Skeletal muscle cell (primary cell): Measurements from ENCODE around the gene CDK16.
A peak's percentile ranks its signal among the peaks of the same experiment; 100 is the strongest.

Source experiments
- DNase-seq: peaks from one replicate; pipeline ENCODE4 v3.0.0-alpha.2; 2010; ENCODE audit warnings: low read depth
- H3K4me3 ChIP-seq: 2 replicates; pipeline ENCODE4 v1.5.1; 2011; ENCODE audit warnings: low read depth, mild to moderate bottlenecking, control low read depth, low read length, moderate library complexity

CDK16 gene

DNA sequence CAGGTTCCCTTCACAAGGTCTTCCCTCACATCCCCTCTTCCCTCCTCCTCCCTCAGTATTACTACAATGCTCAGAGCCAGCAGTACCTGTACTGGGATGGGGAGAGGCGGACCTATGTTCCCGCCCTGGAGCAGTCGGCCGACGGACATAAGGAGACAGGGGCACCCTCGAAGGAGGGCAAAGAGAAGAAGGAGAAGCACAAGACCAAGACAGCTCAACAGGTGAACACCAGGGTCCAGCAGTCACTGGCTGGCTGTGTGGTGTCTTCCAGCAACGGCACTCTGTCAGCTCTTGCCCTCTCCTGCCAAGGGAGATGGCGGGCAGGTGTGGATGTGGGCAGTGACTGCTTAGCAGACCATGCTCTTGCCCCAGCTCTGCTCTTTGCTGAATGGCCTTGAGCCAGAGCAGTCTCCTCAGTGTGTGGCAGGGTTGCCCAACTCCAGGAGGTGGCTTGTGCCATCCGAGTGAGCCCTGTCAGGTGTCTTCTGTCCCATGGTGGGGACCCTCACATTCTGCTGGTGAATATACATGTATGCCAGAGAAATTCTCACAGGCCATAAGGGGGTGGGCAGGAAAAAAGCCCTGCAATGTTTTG is 36.3 kb upstream of the CDK16 start:
- DNase-seq, result no peak
- H3K4me3 ChIP-seq, result no peak overlapping the region

DNA sequence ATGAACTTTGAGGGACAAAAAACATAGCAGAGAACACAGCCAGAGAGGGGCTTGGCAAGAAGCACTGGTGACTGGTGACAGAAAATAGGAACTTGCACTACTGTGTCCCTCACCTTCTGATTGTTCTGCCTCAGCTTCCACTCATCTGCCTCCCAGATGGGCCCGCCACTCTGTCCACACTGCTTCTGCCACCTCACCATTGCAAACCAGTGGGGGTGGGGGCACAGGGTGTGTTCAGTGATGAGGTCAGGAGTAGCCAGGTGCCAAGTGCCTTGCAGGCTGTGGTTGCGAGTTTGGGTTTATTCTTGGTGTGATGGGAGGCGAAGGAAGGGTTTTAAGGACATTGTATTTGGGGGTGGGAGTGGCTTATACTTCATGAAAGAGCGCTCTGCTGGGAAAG is 34.0 kb upstream of the CDK16 start:
- no peak overlapping the region for H3K4me3 ChIP-seq
- no peak for DNase-seq

DNA sequence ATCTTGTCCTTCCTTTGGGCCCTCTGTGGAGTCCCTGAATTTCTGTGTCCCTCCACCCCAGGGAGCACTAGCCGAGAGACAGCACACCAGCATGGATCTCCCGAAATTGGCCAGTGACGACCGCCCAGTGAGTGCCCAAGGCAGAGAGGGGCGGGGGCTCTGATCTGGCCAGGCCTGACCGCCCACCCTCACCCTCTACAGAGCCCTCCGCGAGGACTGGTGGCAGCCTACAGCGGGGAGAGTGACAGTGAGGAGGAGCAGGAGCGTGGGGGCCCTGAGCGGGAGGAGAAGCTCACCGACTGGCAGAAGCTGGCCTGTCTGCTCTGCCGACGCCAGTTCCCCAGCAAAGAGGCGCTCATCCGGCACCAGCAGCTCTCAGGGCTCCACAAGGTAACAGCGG is 33.2 kb upstream of the CDK16 start:
- H3K4me3 ChIP-seq, result no peak overlapping the region
- no peak for DNase-seq

DNA sequence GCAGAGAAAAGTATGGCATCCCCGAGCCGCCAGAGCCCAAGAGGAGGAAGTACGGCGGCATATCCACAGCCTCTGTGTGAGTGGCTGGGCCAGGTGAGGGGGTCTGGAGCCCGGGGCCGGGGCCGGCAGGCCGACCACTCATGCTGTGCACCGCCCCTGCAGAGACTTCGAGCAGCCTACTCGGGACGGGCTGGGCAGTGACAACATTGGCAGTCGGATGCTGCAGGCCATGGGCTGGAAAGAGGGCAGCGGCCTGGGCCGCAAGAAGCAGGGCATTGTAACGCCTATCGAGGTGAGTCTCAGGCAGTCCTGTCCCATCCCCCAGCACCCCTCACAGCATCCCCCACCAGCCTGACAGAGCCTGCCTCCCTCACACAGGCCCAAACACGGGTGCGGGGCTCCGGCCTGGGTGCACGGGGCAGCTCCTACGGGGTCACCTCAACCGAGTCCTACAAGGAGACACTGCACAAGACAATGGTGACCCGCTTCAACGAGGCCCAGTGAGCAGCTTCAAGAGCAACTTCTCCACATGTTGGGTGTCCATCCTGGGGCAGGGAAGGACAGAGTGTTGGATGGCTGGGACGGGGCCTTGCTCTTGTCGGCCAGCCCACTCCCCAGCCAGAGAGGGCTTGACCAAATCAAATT is 32.3 kb upstream of the CDK16 start:
- no peak for DNase-seq
- no peak overlapping the region for H3K4me3 ChIP-seq

DNA sequence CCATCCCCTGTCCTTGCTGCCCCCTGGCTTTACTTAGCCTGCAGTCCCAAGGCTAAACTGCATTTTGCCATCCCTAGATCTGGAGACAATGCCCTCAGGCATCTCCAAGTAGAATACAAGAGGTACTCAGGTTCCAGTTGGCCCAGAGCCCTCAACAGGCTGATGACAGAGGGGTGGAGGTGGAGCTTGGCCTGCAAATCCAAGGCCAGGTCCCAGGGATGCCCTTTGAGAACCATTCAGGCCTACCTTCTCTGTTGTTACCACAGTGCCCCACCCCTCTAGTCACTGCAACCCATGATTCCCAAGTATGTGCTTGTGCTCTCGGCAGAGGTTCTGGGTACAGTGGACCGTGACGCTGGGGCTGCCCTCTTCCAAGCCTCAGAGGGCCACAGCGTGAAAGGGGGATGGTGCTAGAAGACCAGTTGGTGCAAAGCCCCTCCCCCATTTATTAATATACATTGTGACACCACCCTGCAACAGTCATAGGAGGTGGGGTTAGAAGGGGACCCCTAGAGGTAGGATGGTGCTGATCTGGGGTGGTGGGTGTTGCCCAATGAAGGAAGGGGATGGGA is 31.3 kb upstream of the CDK16 start:
- DNase-seq, result no peak

DNA sequence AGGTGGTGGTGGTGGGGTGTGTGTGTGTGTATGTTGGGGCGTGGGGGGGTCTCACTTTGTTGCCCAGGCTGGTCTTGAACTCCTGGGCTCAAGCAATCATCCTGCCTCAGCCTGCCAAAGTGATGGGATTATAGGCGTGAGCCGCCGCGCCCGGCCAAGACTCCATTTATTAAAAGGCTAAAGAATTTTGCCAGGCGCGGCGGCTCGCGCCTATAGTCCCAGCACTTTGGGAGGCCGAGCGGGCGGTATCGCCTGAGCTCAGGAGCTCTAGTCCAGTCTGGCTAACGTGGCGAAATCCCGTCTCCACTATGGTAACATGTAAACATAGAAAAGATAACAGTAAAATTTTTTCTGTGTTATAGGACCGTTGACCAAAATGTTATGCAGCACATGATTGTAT is 28.6 kb upstream of the CDK16 start:
- DNase-seq, result no peak
- H3K4me3 ChIP-seq, result no peak overlapping the region

More for the DNA sequence above, 31.3 kb upstream of the CDK16 start:
- H3K4me3 ChIP-seq, result no peak overlapping the region

DNA sequence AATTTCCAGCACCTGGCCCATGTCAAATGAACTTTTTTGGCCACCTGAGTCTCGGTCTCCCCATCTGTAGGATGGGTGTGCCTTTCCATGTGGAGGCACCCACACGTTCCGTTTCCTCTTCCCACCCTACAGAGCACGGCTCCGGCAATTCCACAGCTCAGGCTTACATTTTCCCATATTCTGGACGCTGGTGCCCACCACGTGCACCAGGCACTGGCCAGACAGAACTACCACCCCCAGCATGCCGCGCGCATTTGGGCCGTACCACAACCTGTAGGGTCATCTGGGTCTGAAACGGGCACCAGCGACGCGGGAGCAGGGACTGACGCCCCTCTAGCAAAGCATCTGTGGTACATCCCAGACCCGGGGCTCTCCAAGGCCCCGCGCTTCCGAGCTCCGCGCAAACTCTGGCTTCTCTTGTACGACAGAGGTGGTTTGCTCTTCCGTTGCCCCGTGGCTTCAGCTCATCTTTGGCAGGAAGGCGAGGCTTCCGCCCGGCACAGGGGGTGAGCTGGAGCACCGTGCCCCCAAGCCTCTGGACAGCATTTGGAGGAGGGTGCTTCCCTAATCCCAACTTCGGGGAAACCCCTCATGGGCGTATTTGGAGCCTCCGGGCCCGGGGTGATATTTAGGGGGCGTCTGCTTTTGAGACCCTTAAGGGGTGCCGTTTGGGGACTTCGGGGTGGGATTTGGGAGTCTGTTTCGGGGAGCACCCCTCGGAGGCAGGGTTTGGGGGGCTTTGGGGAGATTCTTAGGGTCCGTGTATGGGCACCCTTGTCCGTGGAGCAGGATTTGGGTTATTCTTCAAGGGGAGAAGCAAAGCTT is 27.8 kb upstream of the CDK16 start:
- peak overlapping the region; percentile 65 for H3K4me3 ChIP-seq
- peak; percentile 82 for DNase-seq

DNA sequence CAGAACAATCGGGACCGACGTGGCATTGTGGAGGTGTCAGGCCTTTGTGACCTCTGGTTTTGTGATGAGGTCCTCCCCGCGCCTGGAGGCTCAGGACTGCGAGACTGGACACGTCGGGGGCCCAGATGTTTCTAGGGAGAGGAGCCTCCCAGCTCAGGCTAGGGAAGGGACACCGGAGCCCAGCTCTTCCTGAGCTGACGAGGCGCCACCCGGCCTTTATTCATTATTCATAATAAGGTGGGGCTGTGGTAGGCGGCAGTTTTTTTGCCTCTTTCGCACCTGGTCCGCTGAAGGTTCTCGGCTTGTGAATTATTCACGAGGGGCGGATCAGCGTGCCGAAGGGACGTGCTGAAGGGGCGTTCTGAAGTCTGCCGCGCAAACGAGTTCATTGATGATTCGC is 27.1 kb upstream of the CDK16 start:
- H3K4me3 ChIP-seq, result peak overlapping the region; percentile 65
- DNase-seq, result no peak

DNA sequence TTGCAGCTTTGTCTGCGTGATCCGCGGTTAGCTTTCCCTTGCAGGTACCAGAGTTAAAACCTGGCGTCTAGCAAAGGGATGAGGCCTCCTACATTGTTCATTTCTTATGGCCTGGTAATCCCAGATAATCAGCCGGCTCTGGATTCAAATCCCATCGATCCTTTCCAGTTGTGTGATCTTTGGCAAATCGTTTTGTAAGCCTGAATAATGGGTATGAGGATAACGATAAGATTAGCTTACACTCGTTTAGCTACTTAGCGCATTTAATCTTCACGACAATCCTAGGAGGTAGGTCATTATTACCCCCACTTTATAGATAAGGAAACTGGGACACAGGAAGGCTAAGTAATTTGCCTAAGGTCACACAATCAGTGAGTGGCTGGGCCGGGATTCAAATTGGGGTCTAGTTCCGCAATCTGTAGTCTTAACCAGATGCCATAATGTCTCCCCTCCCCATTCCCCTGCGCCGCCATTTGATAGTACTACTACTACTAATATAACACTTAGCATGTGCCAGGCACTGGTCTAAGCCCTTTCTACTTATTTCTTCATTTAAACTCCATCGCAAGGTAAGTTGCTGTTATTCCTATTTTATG is 26.6 kb upstream of the CDK16 start:
- DNase-seq, result no peak

DNA sequence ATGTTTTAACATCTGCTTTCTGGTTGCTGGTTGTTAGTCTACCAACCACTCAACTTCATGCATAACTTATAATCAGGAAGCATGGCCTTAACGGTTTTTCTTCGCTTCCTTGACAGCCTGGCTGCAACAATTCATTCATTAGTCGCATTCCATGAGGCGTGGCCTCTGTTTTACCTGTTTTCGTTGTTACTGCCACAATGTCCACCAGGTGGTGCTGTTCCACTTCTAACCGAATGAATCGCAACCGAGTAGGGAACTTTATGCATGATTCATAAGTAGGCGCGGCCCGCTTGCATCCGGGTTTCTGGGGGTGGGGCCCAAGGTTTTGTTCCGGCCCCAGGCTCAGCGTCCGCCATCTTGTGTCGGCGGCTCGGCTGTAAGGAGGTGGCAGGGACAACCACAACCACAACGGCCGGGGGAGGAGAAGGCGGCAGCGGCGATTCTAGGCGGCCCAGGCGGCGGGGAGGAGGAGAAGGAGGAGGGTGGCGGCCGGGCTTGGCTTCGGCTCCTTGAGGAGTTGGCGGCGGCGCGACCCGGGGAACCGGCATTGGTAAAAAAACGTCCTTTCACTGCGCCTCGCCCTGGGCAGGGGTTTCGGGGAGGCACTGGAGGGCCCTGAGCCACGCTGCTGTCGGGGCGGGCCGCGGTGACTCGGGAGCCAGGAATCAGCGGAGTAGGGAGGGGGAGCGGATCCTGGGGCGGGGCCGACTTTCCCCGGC is 24.8 kb upstream of the CDK16 start, which contains the start of gene UBA1:
Gene UBA1, plus strand, starts transcription at position 355 of the 719 bp plus-strand sequence. CDS start 4,974 bp downstream, outside the sequence.
- H3K4me3 ChIP-seq, result peak within 1 kb of the TSS; percentile 67
- DNase-seq, result peak; percentile 71

More for the DNA sequence above, 26.6 kb upstream of the CDK16 start:
- H3K4me3 ChIP-seq, result peak overlapping the region; percentile 65

DNA sequence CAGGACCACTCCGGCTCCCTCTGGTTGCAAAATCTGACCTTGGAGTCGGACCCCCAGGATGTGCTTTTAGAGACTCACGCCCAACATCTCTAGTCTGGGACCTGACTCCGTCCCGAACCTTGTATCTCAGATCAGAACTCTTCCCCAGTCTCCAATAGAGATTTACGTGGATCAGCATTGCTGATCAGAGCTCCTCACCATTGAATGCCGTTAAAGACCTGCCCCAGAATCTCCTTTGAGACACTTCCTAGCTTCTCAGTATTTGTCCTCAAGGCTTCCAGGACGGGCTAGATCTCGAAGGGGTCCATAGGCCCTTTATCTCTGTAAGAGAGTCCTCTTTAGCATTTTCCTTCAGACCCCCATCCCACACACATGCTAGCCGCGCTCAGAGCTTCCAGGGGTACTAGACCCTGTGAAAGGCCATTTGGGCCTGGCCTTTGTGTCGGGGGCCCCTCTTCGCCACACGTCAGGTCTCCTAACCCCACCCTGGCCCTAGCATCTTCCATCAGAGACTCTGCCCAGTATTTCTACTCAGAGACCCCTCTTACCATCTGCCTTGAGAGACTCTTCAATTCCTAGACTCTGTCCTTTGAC is 24.2 kb upstream of the CDK16 start:
- DNase-seq, result no peak
- peak overlapping the region; percentile 67 for H3K4me3 ChIP-seq

DNA sequence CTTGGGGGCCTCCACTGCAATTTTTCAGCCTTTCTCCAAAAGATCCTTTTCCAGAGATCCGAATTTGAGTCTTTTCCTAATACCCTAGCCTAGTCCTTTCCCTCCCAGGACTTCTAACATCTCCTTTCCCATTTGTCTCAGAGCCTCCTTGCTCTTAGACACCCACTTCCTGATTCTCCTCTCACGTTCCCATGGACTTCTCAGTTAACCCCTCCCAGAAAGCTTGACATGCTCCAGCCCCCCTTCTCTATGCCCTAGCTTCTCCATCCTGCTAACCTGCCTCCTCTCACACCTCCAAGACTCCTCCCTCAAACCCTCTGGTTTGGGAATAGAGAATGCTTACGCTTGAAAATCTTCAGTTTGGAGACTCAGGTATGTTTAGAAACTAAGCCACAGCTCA is 22.4 kb upstream of the CDK16 start:
- peak overlapping the region; percentile 11 for H3K4me3 ChIP-seq

DNA sequence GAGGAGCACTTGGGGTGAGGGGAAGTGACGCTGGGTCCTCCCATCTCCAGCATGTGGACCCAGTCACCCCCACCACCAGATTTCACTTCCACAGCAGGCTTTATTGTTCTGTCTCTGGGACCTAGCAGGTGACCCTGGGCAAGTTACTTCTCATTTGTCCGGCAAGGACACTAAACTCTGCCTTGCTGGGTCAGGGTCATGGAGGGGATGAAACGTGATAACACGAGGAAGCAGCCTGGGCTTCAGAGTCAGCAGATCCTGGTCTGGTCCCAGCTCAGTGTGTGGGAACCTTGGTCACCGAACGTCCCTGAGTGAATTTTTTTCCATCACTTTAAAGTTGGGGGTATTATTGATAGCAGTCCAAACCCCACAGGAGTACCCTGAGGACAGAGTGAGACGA is 21.0 kb upstream of the CDK16 start:
- no peak overlapping the region for H3K4me3 ChIP-seq
- DNase-seq, result no peak

More for the DNA sequence above, 22.4 kb upstream of the CDK16 start:
- no peak for DNase-seq

DNA sequence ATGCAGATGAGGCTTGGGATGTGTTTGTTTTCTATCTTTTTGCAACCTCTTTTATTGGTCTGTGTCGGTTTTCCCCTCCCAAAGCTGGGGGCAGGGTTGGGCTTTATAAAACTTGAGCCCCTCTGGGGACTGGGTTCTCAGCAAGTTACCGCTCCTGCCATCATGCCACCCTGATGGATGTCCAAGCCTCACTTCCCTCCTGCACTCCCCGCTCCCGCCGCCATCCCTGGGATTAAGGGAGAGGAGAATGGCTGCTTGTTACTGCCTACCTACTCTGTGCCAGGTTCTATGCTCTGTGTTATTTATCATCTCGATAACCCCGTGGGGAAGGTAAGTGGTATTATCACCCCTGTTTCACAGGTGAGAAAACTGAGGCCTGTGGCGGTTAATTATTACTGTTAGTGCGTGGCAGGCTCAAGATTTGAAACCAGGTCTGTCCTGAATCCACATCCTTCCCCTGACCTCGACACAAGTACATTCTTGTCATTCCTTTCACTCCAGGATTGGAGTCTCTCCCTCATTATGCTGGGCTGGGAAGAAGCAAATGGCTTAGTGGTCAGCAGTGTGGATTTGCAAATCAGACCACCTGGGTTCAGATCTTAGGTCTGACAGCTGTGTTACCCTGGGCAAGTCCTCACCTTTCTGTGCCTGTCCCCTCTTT is 20.3 kb upstream of the CDK16 start:
- no peak overlapping the region for H3K4me3 ChIP-seq
- no peak for DNase-seq

DNA sequence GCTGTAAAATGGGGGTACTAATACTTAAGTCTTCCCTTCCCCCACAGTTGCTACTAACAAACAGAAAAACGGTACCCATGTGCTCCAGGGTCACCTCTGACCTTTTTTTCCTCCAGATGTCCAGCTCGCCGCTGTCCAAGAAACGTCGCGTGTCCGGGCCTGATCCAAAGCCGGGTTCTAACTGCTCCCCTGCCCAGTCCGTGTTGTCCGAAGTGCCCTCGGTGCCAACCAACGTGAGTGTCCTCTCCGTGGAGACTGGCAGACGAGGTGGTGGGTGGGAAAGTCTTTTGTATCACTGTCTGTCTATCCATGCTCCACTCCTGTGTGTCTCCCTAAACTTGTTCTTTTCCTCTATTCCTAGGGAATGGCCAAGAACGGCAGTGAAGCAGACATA is 19.8 kb upstream of the CDK16 start:
- no peak overlapping the region for H3K4me3 ChIP-seq
- no peak for DNase-seq

DNA sequence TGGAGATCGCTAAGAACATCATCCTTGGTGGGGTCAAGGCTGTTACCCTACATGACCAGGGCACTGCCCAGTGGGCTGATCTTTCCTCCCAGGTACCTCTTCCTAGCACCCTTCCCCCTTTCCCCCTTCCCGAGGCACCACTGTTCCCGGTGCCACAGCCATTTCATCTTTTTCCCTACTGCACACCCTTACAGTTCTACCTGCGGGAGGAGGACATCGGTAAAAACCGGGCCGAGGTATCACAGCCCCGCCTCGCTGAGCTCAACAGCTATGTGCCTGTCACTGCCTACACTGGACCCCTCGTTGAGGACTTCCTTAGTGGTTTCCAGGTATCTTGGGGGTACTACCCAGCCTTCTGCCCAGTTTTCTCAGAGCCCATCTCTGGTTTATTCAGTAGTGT is 19.2 kb upstream of the CDK16 start:
- no peak for DNase-seq
- no peak overlapping the region for H3K4me3 ChIP-seq

DNA sequence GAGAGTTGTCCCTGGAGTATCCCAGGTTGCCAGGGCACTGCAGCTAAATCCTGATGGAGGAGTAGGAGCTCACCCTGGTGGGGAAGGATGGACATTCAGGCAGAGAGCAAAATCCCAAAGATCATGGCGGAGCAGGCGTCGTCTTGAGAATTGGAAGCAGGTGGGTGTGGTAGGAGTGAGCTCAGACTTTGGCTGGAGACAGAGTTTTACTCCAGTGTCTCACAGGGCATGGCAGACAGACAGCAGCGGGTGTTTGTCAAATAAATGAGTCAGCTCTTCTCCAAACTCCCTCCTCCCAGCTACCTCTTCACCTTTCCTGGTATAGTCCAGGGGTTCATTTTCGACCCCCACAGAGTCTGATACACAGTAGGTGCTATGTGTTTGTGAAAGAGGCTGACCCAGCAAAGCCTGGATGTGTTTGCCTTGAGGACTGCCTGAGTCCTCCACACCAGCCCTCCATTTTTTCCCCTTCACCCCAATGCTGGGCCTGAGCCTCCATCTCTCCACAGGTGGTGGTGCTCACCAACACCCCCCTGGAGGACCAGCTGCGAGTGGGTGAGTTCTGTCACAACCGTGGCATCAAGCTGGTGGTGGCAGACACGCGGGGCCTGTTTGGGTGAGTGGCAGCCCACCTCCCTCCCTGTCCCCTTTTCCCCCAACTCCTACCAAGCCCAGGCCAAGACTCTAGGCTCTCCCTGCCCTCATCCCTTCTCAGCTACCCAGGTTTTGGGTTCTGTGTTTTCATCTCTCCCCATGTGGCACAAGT is 17.9 kb upstream of the CDK16 start:
- DNase-seq, result peak; percentile 39
- no peak overlapping the region for H3K4me3 ChIP-seq
